Transverse colon (tissue), 4 donors: ENCODE results near the gene PLEKHG4. TPM values are rescaled to one million over a fixed set of nuclear protein-coding genes. Genes with fewer than 3 reads are reported as not detected.

Source experiments
- DNase-seq: peaks from one replicate; pipeline ENCODE4 v3.0.0-alpha.2; 2019
- H3K27ac ChIP-seq, 4 donors: fragments of 200-600 bp; sonication (generic); 2 replicates each; pipeline ENCODE4 v1.5.1; 2016 to 2018; ENCODE audit warnings: inconsistent platforms in 4 of 4
- H3K27me3 ChIP-seq: fragments of 200-600 bp; sonication (generic); 2 replicates; pipeline ENCODE4 v1.5.1; 2017; ENCODE audit warnings: inconsistent platforms
- H3K36me3 ChIP-seq, 4 donors: fragments of 200-600 bp; sonication (generic); 2 replicates each; pipeline ENCODE4 v1.5.1; 2017 to 2019; ENCODE audit warnings: inconsistent platforms in 4 of 4
- H3K4me1 ChIP-seq, 4 donors: fragments of 200-600 bp; sonication (generic); 2 replicates each; pipeline ENCODE4 v1.5.1; 2017 to 2020; ENCODE audit warnings: inconsistent platforms in 4 of 4
- H3K4me3 ChIP-seq, 4 donors: fragments of 200-600 bp; sonication (generic); 1 replicate in 1 of 4; 2 replicates in 3 of 4; pipeline versions ENCODE4 v1.5.1 to v1.6.1; 2017 to 2019; ENCODE audit warnings: inconsistent platforms in 4 of 4
- H3K9me3 ChIP-seq, 2 donors: fragments of 200-600 bp; sonication (generic); 2 replicates each; pipeline ENCODE4 v1.5.1; 2017 to 2019; ENCODE audit warnings: inconsistent platforms in 2 of 2
- CTCF ChIP-seq, 5 experiments: fragments of 200-600 bp in 3 of 5; fragments of 450-650 bp in 2 of 5; sonication (generic) in 3 of 5; IDR thresholded peaks; 1 replicate in 2 of 5; 2 replicates in 3 of 5; pipeline ENCODE4 v1.5.1; 2016 to 2017; ENCODE audit warnings: antibody characterized with exemption in 5 of 5, inconsistent platforms in 3 of 5, mild to moderate bottlenecking in 2 of 5, moderate library complexity in 1 of 5
- EP300 ChIP-seq: sonication (generic); formaldehyde crosslinking; IDR thresholded peaks from one replicate; pipeline ENCODE4 v1.6.1; 2017; ENCODE audit warnings: antibody characterized with exemption, low read depth
- POLR2A ChIP-seq: fragments of 450-650 bp; IDR thresholded peaks from one replicate; pipeline ENCODE4 v1.6.1; 2016; ENCODE audit warnings: antibody characterized with exemption, mild to moderate bottlenecking, moderate library complexity
- POLR2AphosphoS5 ChIP-seq, 3 donors: sonication (generic); formaldehyde crosslinking; IDR thresholded peaks; one replicate each; pipeline ENCODE4 v1.6.1; 2016; ENCODE audit warnings: antibody characterized with exemption in 3 of 3
- WGBS, 2 donors: methylation state at CpG; one replicate each; pipeline ENCODE4 v1.1.5; 2018; ENCODE audit warnings: low coverage in 1 of 2; 5-methylcytosine and 5-hydroxymethylcytosine counted together
- in situ Hi-C, 4 donors: fragments of 200-750 bp; cut with MboI; loops; one replicate each; pipeline versions ENCODE4 v1.15.0 to v1.15.1; 2017; ENCODE audit warnings: low sequenced_read_pairs in 3 of 4, low pct_ligation_motif_present in 1 of 4, low pct_unique_long_range_greater_than_20kb in 1 of 4
- intact Hi-C: fragments of 100-400 bp; cut with DNase I; formaldehyde crosslinking; loops from one replicate; pipeline ENCODE4 v1.15.1; 2023; ENCODE audit warnings: low total_unique reads
- total RNA-seq, 4 donors: library from RNA; depleted of rRNA; stranded (reverse); fragments of >200 nt; gene quantifications; one replicate each; pipeline ENCODE4 v1.1.0, GENCODE V29; 2016

Gene PLEKHG4
- total RNA-seq, 4 donors from 2014 or later, result 0.80 to 12.2 (median 8.7) TPM

GRCh38 chr16:67244387-67245185, 34.7 kb upstream of the PLEKHG4 start:
- Histone ChIP-seq H3K4me1 (peaks cover 43 to 76% (median 69%) of the 10 kb centered on the region in 4 donors), H3K27me3 (peaks cover 17% of the 10 kb centered on the region), H3K36me3 (no peaks in the 10 kb centered on the region), H3K27ac (peak overlapping the region; percentile 94 to 95 (median 94)), H3K9me3 (no peaks in the 10 kb centered on the region), H3K4me3 (no peak overlapping the region)
- intact Hi-C loops, result no loop called here
- DNase-seq, result peak; percentile 76
- TF ChIP-seq CTCF (IDR thresholded peaks at IDR 0.05), result no peak
- TF ChIP-seq POLR2A, result no peak
- no peak for TF ChIP-seq POLR2AphosphoS5 (IDR thresholded peaks at IDR 0.05)
- WGBS, 2 donors, result 0 to 20% methylated on average over 1 to 5 of the region's 5 CpGs
- in situ Hi-C loops, result no loop called here

DNA sequence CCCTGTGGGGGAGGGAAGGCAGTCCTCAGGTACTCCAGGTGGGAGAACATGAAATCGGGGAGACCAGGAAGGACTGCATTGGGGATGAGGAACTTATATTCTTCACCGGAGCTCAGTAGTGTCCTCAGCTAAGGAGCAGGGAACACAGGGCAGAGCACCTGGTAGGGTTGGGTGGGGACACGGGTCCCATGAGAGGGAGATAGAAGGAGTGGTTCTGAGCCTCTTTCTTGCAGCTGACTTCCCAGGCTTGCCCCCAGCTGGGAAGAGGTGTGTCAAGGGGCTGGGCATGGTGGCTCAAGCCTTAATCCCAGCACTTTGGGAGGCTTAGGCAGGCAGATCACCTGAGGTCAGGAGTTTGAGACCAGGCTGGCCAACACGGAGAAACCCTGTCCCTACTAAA, 34.1 kb upstream of the PLEKHG4 start:
- intact Hi-C loops, result no loop called here
- H3K9me3 ChIP-seq, result no peaks in the 10 kb centered on the region
- DNase-seq, result no peak
- WGBS, 2 donors, result 67% methylated on average over 4 of the region's 4 CpGs; no CpG with 5 or more reads in 1 of the 2 donors
- no peaks in the 10 kb centered on the region for H3K36me3 ChIP-seq
- peak overlapping the region; percentile 94 to 95 (median 94) for H3K27ac ChIP-seq
- no peak overlapping the region for H3K4me3 ChIP-seq
- H3K4me1 ChIP-seq, result peaks cover 43 to 74% (median 67%) of the 10 kb centered on the region in 4 donors
- in situ Hi-C loops, result no loop called here
- no peak for TF ChIP-seq EP300
- TF ChIP-seq POLR2A, result no peak
- H3K27me3 ChIP-seq, result peaks cover 23% of the 10 kb centered on the region

- H3K4me3 ChIP-seq, result peak overlapping the region; percentile 57 to 84 (median 63)
- WGBS, 2 donors, result 11% methylated on average over 6 of the region's 8 CpGs; no CpG with 5 or more reads in 1 of the 2 donors
- H3K27me3 ChIP-seq, result peaks cover 28% of the 10 kb centered on the region
- H3K36me3 ChIP-seq, result no peaks in the 10 kb centered on the region
- no peak for DNase-seq
- H3K27ac ChIP-seq, result peak overlapping the region; percentile 94 to 95 (median 94)
- intact Hi-C loops, result no loop called here
- no peaks in the 10 kb centered on the region for H3K9me3 ChIP-seq
- in situ Hi-C loops, result no loop called here
- TF ChIP-seq POLR2A (no peak), EP300 (no peak), POLR2AphosphoS5 (IDR thresholded peaks at IDR 0.05) (peak in 1 of 3 donors; percentile 0)
- peaks cover 39 to 69% (median 63%) of the 10 kb centered on the region in 4 donors for H3K4me1 ChIP-seq
Measured at GRCh38 chr16:67245674-67246080, 33.7 kb upstream of the PLEKHG4 start.

- no peaks in the 10 kb centered on the region for H3K36me3 ChIP-seq
- WGBS, 2 donors, result 0% methylated on average over 33 of the region's 48 CpGs; no CpG with 5 or more reads in 1 of the 2 donors
- peak overlapping the region; percentile 94 to 95 (median 94) for H3K27ac ChIP-seq
- H3K27me3 ChIP-seq, result peaks cover 33% of the 10 kb centered on the region
- peak overlapping the region; percentile 57 to 84 (median 63) for H3K4me3 ChIP-seq
- H3K4me1 ChIP-seq, result peaks cover 36 to 64% (median 57%) of the 10 kb centered on the region in 4 donors
- H3K9me3 ChIP-seq, result no peaks in the 10 kb centered on the region
- no peak for TF ChIP-seq POLR2A
- peak in 2 of 3 donors; percentile 47 to 51 for TF ChIP-seq POLR2AphosphoS5 (IDR thresholded peaks at IDR 0.05)
- TF ChIP-seq EP300, result no peak
- TF ChIP-seq CTCF (IDR thresholded peaks at IDR 0.05), result peak in 4 of 5 experiments; percentile 9 to 48 (median 30)
- in situ Hi-C loops, result no loop called here
- intact Hi-C loops, result no loop called here
- peak; percentile 76 for DNase-seq
Measured at GRCh38 chr16:67246081-67246755, 33.1 kb upstream of the PLEKHG4 start.

- peaks cover 33 to 58% (median 52%) of the 10 kb centered on the region in 4 donors for H3K4me1 ChIP-seq
Measured at GRCh38 chr16:67246756-67247191, 32.6 kb upstream of the PLEKHG4 start.

More at GRCh38 chr16:67246756-67247191, 32.6 kb upstream of the PLEKHG4 start:
- peaks cover 33% of the 10 kb centered on the region for H3K27me3 ChIP-seq
- WGBS, 2 donors, result 1% methylated on average over 15 of the region's 26 CpGs; no CpG with 5 or more reads in 1 of the 2 donors
- peak overlapping the region; percentile 57 to 84 (median 63) for H3K4me3 ChIP-seq
- DNase-seq, result peak; percentile 94
- no peaks in the 10 kb centered on the region for H3K36me3 ChIP-seq
- H3K9me3 ChIP-seq, result no peaks in the 10 kb centered on the region
- in situ Hi-C loops, result no loop called here
- peak overlapping the region; percentile 94 to 95 (median 94) for H3K27ac ChIP-seq
- intact Hi-C loops, result no loop called here
- TF ChIP-seq EP300 (no peak), POLR2A (peak; percentile 95), POLR2AphosphoS5 (IDR thresholded peaks at IDR 0.05) (peak; percentile 86 to 97 (median 96)), CTCF (IDR thresholded peaks at IDR 0.05) (peak in 1 of 5 experiments; percentile 29)
